Measurements from ENCODE around the gene DENND1A.

Gene DENND1A

GRCh38 chr9:123928533-123929176 is 1.3 kb downstream of the DENND1A start:
- no peak for TF ChIP-seq CTCF (IDR thresholded peaks at IDR 0.05; ENCODE audit: control extremely low read depth, extremely low read depth, low read depth, missing control alignments)
- CTCF ChIA-PET, result interaction anchor here (1.0 to 2.2 kb wide), 5 partner anchors 12 to 284 kb away, joined by 3 to 5 read pairs (median 3); no protein-coding TSS in a partner anchor
- no peak for DNase-seq (ENCODE audit: extremely low spot score)
- POLR2A ChIA-PET, result no interaction called here

- ChIA-PET POLR2A (no interaction called here), CTCF (interaction anchor here (1.0 to 2.2 kb wide), 5 partner anchors 12 to 285 kb away, joined by 3 to 5 read pairs (median 3); no protein-coding TSS in a partner anchor)
- no peak for TF ChIP-seq CTCF (IDR thresholded peaks at IDR 0.05; ENCODE audit: control extremely low read depth, extremely low read depth, low read depth, missing control alignments)
- DNase-seq (ENCODE audit: extremely low spot score), result no peak
Observed at GRCh38 chr9:123927625-123928532, 2.0 kb downstream of the DENND1A start.

GRCh38 chr9:123926941-123927340 is 3.0 kb downstream of the DENND1A start:
- POLR2A ChIA-PET, result no interaction called here
- CTCF ChIA-PET, result interaction anchor here (1.8 to 2.2 kb wide), 2 partner anchors 16 to 286 kb away, joined by 4 to 5 read pairs; no protein-coding TSS in a partner anchor
- no peak for DNase-seq (ENCODE audit: extremely low spot score)
- TF ChIP-seq CTCF (IDR thresholded peaks at IDR 0.05; ENCODE audit: control extremely low read depth, extremely low read depth, low read depth, missing control alignments), result no peak

GRCh38 chr9:123925819-123926218 is 4.1 kb downstream of the DENND1A start:
- DNase-seq (ENCODE audit: extremely low spot score), result no peak
- POLR2A ChIA-PET, result no interaction called here
- CTCF ChIA-PET, result no interaction called here
- no peak for TF ChIP-seq CTCF (IDR thresholded peaks at IDR 0.05; ENCODE audit: control extremely low read depth, extremely low read depth, low read depth, missing control alignments)

- CTCF ChIA-PET, result no interaction called here
- POLR2A ChIA-PET, result no interaction called here
- no peak for TF ChIP-seq CTCF (IDR thresholded peaks at IDR 0.05; ENCODE audit: control extremely low read depth, extremely low read depth, low read depth, missing control alignments)
- no peak for DNase-seq (ENCODE audit: extremely low spot score)
Observed at GRCh38 chr9:123925161-123925560, 4.8 kb downstream of the DENND1A start.

- POLR2A ChIA-PET, result no interaction called here
- DNase-seq (ENCODE audit: extremely low spot score), result no peak
- CTCF ChIA-PET, result no interaction called here
- TF ChIP-seq CTCF (IDR thresholded peaks at IDR 0.05; ENCODE audit: control extremely low read depth, extremely low read depth, low read depth, missing control alignments), result no peak
Observed at GRCh38 chr9:123924727-123925126, 5.2 kb downstream of the DENND1A start.

Measured in GM10248 (cell line).